IMR-90 (cell line): ENCODE data around the gene ACOX2. TPM values are rescaled to one million over a fixed set of nuclear protein-coding genes. Genes with fewer than 3 reads are reported as not detected.

Experiments
- ATAC-seq: fragments of 200-7000 bp; cut with Tn5 transposase; 2 replicates; pipeline ENCODE4 v1.9.1; 2020; ENCODE audit warnings: low read depth, mild to moderate bottlenecking, moderate library complexity
- BruUV-seq: library from RNA; stranded (reverse); fragments of 400-500 nt; replicated peaks from 2 replicates; lab custom pipeline; 2021; lab: Mats Ljungman, UMichigan
- CTCF ChIA-PET: fragments of 300-600 bp; formaldehyde crosslinking; extraction: SDS; loops from one replicate; lab custom pipeline; 2021; ENCODE audit warnings: antibody characterized with exemption; lab: Yijun Ruan, JAX
- POLR2A ChIA-PET: fragments of 300-600 bp; sonication (Branson Sonifier 250); formaldehyde crosslinking; loops from one replicate; lab custom pipeline; 2022; ENCODE audit warnings: antibody characterized with exemption; ENCODE audit not compliant: unreplicated experiment; lab: Charles Lee
- DNase-seq: peaks from one replicate; pipeline ENCODE4 v3.0.0; 2013
- H2AFZ ChIP-seq: replicated peaks from 2 replicates; pipeline ENCODE3; 2013; ENCODE audit warnings: low read length, mild to moderate bottlenecking; ENCODE audit not compliant: poor library complexity
- H2AK5ac ChIP-seq: 2 replicates; pipeline ENCODE4 v1.6.1; 2013; ENCODE audit warnings: low read depth, low read length, inconsistent platforms
- H2AK9ac ChIP-seq: replicated peaks from 2 replicates; pipeline ENCODE3; 2013; ENCODE audit warnings: mild to moderate bottlenecking, low read depth, low read length, moderate library complexity; ENCODE audit not compliant: poor library complexity
- H2BK120ac ChIP-seq: 2 replicates; pipeline ENCODE4 v1.6.1; 2013; ENCODE audit warnings: low read depth, low read length, inconsistent platforms
- H2BK15ac ChIP-seq: 3 replicates; pipeline ENCODE4 v1.6.1; 2013; ENCODE audit warnings: low read depth, low read length, inconsistent platforms
- H2BK20ac ChIP-seq: 2 replicates; pipeline ENCODE4 v1.6.1; 2013; ENCODE audit warnings: low read depth, mild to moderate bottlenecking, inconsistent platforms, low read length, moderate library complexity
- H2BK5ac ChIP-seq: 2 replicates; pipeline ENCODE4 v1.6.1; 2013; ENCODE audit warnings: mild to moderate bottlenecking, low read depth, low read length, inconsistent platforms; ENCODE audit not compliant: poor library complexity, severe bottlenecking
- H3K14ac ChIP-seq: replicated peaks from 2 replicates; pipeline ENCODE4 v1.6.1; 2013; ENCODE audit warnings: low read depth, low read length, inconsistent platforms
- H3K18ac ChIP-seq: 2 replicates; pipeline ENCODE4 v1.6.1; 2013; ENCODE audit warnings: low read depth, low read length, control low read depth
- H3K23ac ChIP-seq: 2 replicates; pipeline ENCODE4 v1.6.1; 2013; ENCODE audit warnings: low read depth, low read length, inconsistent platforms
- H3K27ac ChIP-seq: 2 replicates; pipeline ENCODE4 v1.5.1; 2013; ENCODE audit warnings: mild to moderate bottlenecking, control low read depth, low read length; ENCODE audit not compliant: insufficient read depth
- H3K27me3 ChIP-seq: 2 replicates; pipeline ENCODE4 v1.6.1; 2013; ENCODE audit warnings: low read length; ENCODE audit not compliant: control insufficient read depth, insufficient read depth
- H3K36me3 ChIP-seq: 2 replicates; pipeline ENCODE4 v1.6.1; 2013; ENCODE audit warnings: low read length, mixed read lengths; ENCODE audit not compliant: control insufficient read depth, insufficient read depth
- H3K4ac ChIP-seq: 2 replicates; pipeline ENCODE4 v1.6.1; 2013; ENCODE audit warnings: low read depth, low read length, inconsistent platforms
- H3K4me1 ChIP-seq: 2 replicates; pipeline ENCODE4 v1.6.1; 2013; ENCODE audit warnings: low read length, mixed read lengths; ENCODE audit not compliant: control insufficient read depth, insufficient read depth
- H3K4me2 ChIP-seq: 2 replicates; pipeline ENCODE4 v1.6.1; 2013; ENCODE audit warnings: low read depth, mild to moderate bottlenecking, control low read depth, low read length, moderate library complexity
- H3K4me3 ChIP-seq: 2 replicates; pipeline ENCODE4 v1.5.1; 2013; ENCODE audit warnings: low read depth, mild to moderate bottlenecking, control low read depth, low read length, moderate library complexity; ENCODE audit not compliant: insufficient read depth
- H3K56ac ChIP-seq: 2 replicates; pipeline ENCODE4 v1.6.1; 2013; ENCODE audit warnings: low read length, inconsistent platforms; ENCODE audit not compliant: insufficient read depth; ENCODE audit errors: extremely low read depth
- H3K79me1 ChIP-seq, 2 experiments: 2 replicates each; pipeline ENCODE4 v1.6.1; 2013; ENCODE audit warnings: low read length in 2 of 2, inconsistent platforms in 1 of 2, low read depth in 1 of 2
- H3K9ac ChIP-seq: 2 replicates; pipeline ENCODE4 v1.6.1; 2013; ENCODE audit warnings: low read depth, low read length, control low read depth
- H3K9me1 ChIP-seq: 2 replicates; pipeline ENCODE4 v1.6.1; 2013; ENCODE audit warnings: low read length, inconsistent platforms; ENCODE audit not compliant: insufficient read depth
- H3K9me3 ChIP-seq: 2 replicates; pipeline ENCODE4 v1.6.1; 2013; ENCODE audit warnings: low read length; ENCODE audit not compliant: control insufficient read depth, insufficient read depth
- H4K20me1 ChIP-seq: 2 replicates; pipeline ENCODE4 v1.6.1; 2013; ENCODE audit warnings: low read length, inconsistent platforms; ENCODE audit not compliant: insufficient read depth
- H4K5ac ChIP-seq: 2 replicates; pipeline ENCODE4 v1.6.1; 2013; ENCODE audit warnings: mild to moderate bottlenecking, low read depth, low read length, control low read depth
- H4K8ac ChIP-seq, 2 experiments: 2 replicates each; pipeline ENCODE4 v1.6.1; 2013; ENCODE audit warnings: low read depth in 2 of 2, low read length in 2 of 2, control low read depth in 1 of 2, inconsistent platforms in 1 of 2
- H4K91ac ChIP-seq: 2 replicates; pipeline ENCODE4 v1.6.1; 2013; ENCODE audit warnings: low read depth, low read length, inconsistent platforms; ENCODE audit not compliant: insufficient read depth
- RAD21 ChIP-seq: IDR thresholded peaks from 2 replicates; pipeline ENCODE4 v1.6.1; 2012; ENCODE audit warnings: low read length, improper control_type of control experiment
- USF2 ChIP-seq: fragments of 150-350 bp; IDR thresholded peaks from 2 replicates; pipeline ENCODE4 v1.6.1; 2017; ENCODE audit warnings: mild to moderate bottlenecking, antibody characterized with exemption, low read length, low read depth
- WGBS, 2 experiments: methylation state at CpG; one replicate each; pipeline versions ENCODE4 v1.1.5 to v1.1.7; 2013; ENCODE audit warnings: missing lambda C conversion rate in 2 of 2; ENCODE audit not compliant: insufficient read length in 1 of 2; ENCODE audit errors: extremely low coverage in 2 of 2; 5-methylcytosine and 5-hydroxymethylcytosine counted together
- dilution Hi-C: fragments of 300-500 bp; cut with HindIII; formaldehyde crosslinking; loops from one replicate; pipeline ENCODE4 v1.14.3; 2018; ENCODE audit warnings: low sequenced_read_pairs; ENCODE audit not compliant: unreplicated experiment
- in situ Hi-C: fragments of 300-500 bp; cut with MboI; formaldehyde crosslinking; loops from 3 replicates; pipeline ENCODE4 v1.14.3; 2019; ENCODE audit warnings: low sequenced_read_pairs, inconsistent platforms, mixed read lengths
- intact Hi-C: fragments of 100-400 bp; cut with micrococcal nuclease; formaldehyde crosslinking; loops from 2 replicates; pipeline ENCODE4 v1.10.0; 2022
- polyA plus RNA-seq, 3 experiments: library from polyadenylated mRNA; depleted of rRNA; stranded (reverse); fragments of >200 nt; gene quantifications; 2 replicates each; pipeline ENCODE4 v1.2.3, GENCODE V29; 2012; ENCODE audit warnings: low replicate concordance in 1 of 3
- total RNA-seq: library from RNA; depleted of rRNA; stranded (reverse); fragments of >200 nt; gene quantifications from 2 replicates; pipeline ENCODE4 v1.2.3, GENCODE V29; 2012

The ACOX2 gene
- total and polyA plus RNA-seq, 2 of the 4 experiments (the other 2 are of a cell fraction): 15.6 to 32.9 TPM

GRCh38 chr3:58584690-58585004 is 47.7 kb upstream of the ACOX2 start:
- H3K23ac ChIP-seq: peak overlapping the region; percentile 79; the same call in 1 of the 2 replicates
- H3K14ac ChIP-seq: 0 out of 2 replicates have a peak overlapping the region, but pooled peaks have one; percentile 65
- no peak overlapping the region for H3K4ac ChIP-seq
- H2AK9ac ChIP-seq: no peak overlapping the region
- H3K4me2 ChIP-seq: peak overlapping the region; percentile 95
- H3K9ac ChIP-seq: peak overlapping the region; percentile 43; the same call in 1 of the 2 replicates
- no peak overlapping the region for H4K91ac ChIP-seq
- no peak overlapping the region for H3K27ac ChIP-seq
- peaks cover 5% of the 10 kb centered on the region; the same call in 1 of the 2 replicates for H3K9me3 ChIP-seq
- no peak overlapping the region for H2AK5ac ChIP-seq
- peaks cover 28% of the 10 kb centered on the region for H3K27me3 ChIP-seq
- H3K36me3 ChIP-seq: no peaks in the 10 kb centered on the region
- DNase-seq (no peak), ATAC-seq (no peak)
- H3K79me1 ChIP-seq: no peaks in the 10 kb centered on the region
- no peak overlapping the region for H2BK15ac ChIP-seq
- CTCF ChIA-PET: interaction anchor here (0.6 to 1.4 kb wide), 7 partner anchors 10 to 48 kb away, joined by 3 to 8 read pairs (median 3); no protein-coding TSS in a partner anchor
- no peak overlapping the region for H2BK5ac ChIP-seq
- peak overlapping the region; percentile 58 for H3K4me3 ChIP-seq
- intact Hi-C loops: loop anchor here (5.0 kb wide), 1 partner anchor 43 kb away; no protein-coding TSS in a partner anchor
- no peak overlapping the region for H2BK120ac ChIP-seq
- no peak overlapping the region for H4K5ac ChIP-seq
- POLR2A ChIA-PET: no interaction called here
- in situ Hi-C loops: no loop called here
- peak overlapping the region; percentile 90 for H2AFZ ChIP-seq
- H4K8ac ChIP-seq: no peak overlapping the region
- no peaks in the 10 kb centered on the region for H3K4me1 ChIP-seq
- no peaks in the 10 kb centered on the region for H3K9me1 ChIP-seq
- TF ChIP-seq USF2 (no peak), RAD21 (no peak)
- no peak overlapping the region for H3K56ac ChIP-seq
- H2BK20ac ChIP-seq: no peak overlapping the region
- dilution Hi-C loops: no loop called here
- no peaks in the 10 kb centered on the region; the same call in 1 of the 2 replicates for H4K20me1 ChIP-seq
- no TSS peak for BruUV-seq
- 30% methylated on average over 5 of the region's 10 CpGs; no CpG with 5 or more reads in 1 of the 2 experiments for WGBS, 2 experiments
- no peak overlapping the region for H3K18ac ChIP-seq
